Measurements from ENCODE around the gene ABLIM1.

GRCh38 chr10:114688786-114689185, 30.7 kb upstream of the ABLIM1 start:
- TF ChIP-seq CTCF (IDR thresholded peaks at IDR 0.05 in 8 of 11, conservative IDR thresholded peaks at IDR 0.05 in 3 of 11) (no peak), POLR2A (IDR thresholded peaks at IDR 0.05) (no peak)
